Ramos (cell line): ENCODE measurements around the gene GK2.

Experiments used
- in situ Hi-C: fragments of 300-500 bp; cut with MboI; formaldehyde crosslinking; loops from one replicate; pipeline ENCODE4 v1.14.3; 2022; ENCODE audit warnings: low sequenced_read_pairs; ENCODE audit not compliant: unreplicated experiment

GK2 gene

GRCh38 chr4:79395841-79396240 lies 12.2 kb downstream of the GK2 start:
- in situ Hi-C loops, result no loop called here

- in situ Hi-C loops, result no loop called here
These were observed 17.1 kb downstream of the GK2 start for GRCh38 chr4:79390890-79391289.

GRCh38 chr4:79385641-79386040 lies 22.4 kb downstream of the GK2 start:
- in situ Hi-C loops, result no loop called here

GRCh38 chr4:79381161-79381560 lies 26.9 kb downstream of the GK2 start:
- in situ Hi-C loops, result no loop called here

- in situ Hi-C loops, result no loop called here
These were observed 38.0 kb downstream of the GK2 start for GRCh38 chr4:79370026-79370425.

GRCh38 chr4:79367096-79367495 lies 40.9 kb downstream of the GK2 start:
- in situ Hi-C loops, result no loop called here

GRCh38 chr4:79366422-79366821 lies 41.6 kb downstream of the GK2 start:
- in situ Hi-C loops, result no loop called here

- in situ Hi-C loops, result no loop called here
These were observed 44.0 kb downstream of the GK2 start for GRCh38 chr4:79364061-79364460.

GRCh38 chr4:79362626-79363025 lies 45.4 kb downstream of the GK2 start:
- in situ Hi-C loops, result no loop called here

GRCh38 chr4:79360006-79360405 lies 48.0 kb downstream of the GK2 start:
- in situ Hi-C loops, result no loop called here

- in situ Hi-C loops, result no loop called here
These were observed 49.6 kb downstream of the GK2 start for GRCh38 chr4:79358438-79358837.

GRCh38 chr4:79357365-79357764 lies 50.7 kb downstream of the GK2 start:
- in situ Hi-C loops, result no loop called here
